Neutrophil (primary cell): ENCODE data around the gene APOL3.
A peak's percentile ranks its signal among the peaks of the same experiment; 100 is the strongest.

Experiments
- H3K27ac ChIP-seq: fragments of 200-600 bp; sonication (generic); 2 replicates; pipeline ENCODE4 v1.5.1; 2016; ENCODE audit warnings: mild to moderate bottlenecking, moderate library complexity
- H3K27me3 ChIP-seq: fragments of 200-600 bp; sonication (generic); 2 replicates; pipeline ENCODE4 v1.6.0; 2016; ENCODE audit warnings: mild to moderate bottlenecking
- H3K36me3 ChIP-seq: fragments of 200-600 bp; sonication (generic); 2 replicates; pipeline ENCODE4 v1.5.1; 2017
- H3K4me1 ChIP-seq, 2 experiments: fragments of 200-600 bp in 1 of 2; sonication (generic) in 1 of 2; 1 replicate in 1 of 2; 2 replicates in 1 of 2; pipeline versions ENCODE4 v1.5.1 to v1.6.1; 2013 to 2016; ENCODE audit warnings: low read depth in 1 of 2, low read length in 1 of 2, mild to moderate bottlenecking in 1 of 2, moderate library complexity in 1 of 2; ENCODE audit not compliant: control insufficient read depth in 1 of 2, insufficient read depth in 1 of 2
- H3K4me3 ChIP-seq, 2 experiments: fragments of 200-600 bp in 1 of 2; sonication (generic) in 1 of 2; 1 replicate in 1 of 2; 2 replicates in 1 of 2; pipeline ENCODE4 v1.5.1; 2013 to 2016; ENCODE audit warnings: low read depth in 1 of 2, low read length in 1 of 2, mild to moderate bottlenecking in 1 of 2, moderate library complexity in 1 of 2
- H3K9me3 ChIP-seq: fragments of 200-600 bp; sonication (generic); 2 replicates; pipeline ENCODE4 v1.5.1; 2016
- TF ChIP-seq, protein P1 (sequence below): fragments of 200-600 bp; sonication (generic); IDR thresholded peaks from 2 replicates; pipeline ENCODE4 v1.5.1; 2016; ENCODE audit warnings: antibody characterized with exemption

Gene APOL3

DNA sequence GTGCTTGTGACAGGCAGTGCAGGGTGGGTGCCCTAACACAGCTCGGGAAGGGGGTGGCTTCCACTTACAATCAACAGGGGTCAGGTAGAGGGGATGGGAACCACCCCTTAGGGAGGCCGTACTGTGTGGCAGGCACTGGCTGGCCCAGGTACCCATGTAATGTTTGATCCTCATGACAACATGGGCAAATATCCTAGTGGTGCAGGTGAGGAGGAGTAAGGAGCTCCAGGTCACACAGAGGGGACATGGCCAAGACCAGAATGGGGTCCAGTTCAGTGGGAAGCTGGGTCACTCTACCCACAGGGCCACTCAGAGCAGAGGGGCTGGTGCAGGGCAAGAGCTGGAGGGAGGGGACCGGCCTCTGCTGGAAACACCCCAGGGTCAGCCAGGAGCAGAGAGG, 38.0 kb upstream of the APOL3 start:
- peaks cover 43% of the 10 kb centered on the region for H3K27me3 ChIP-seq
- no peaks in the 10 kb centered on the region for H3K36me3 ChIP-seq
- H3K4me1 ChIP-seq = no peaks in the 10 kb centered on the region
- H3K4me3 ChIP-seq = no peak overlapping the region
- H3K27ac ChIP-seq = no peak overlapping the region
- no peaks in the 10 kb centered on the region for H3K9me3 ChIP-seq
- TF ChIP-seq, protein P1, sequence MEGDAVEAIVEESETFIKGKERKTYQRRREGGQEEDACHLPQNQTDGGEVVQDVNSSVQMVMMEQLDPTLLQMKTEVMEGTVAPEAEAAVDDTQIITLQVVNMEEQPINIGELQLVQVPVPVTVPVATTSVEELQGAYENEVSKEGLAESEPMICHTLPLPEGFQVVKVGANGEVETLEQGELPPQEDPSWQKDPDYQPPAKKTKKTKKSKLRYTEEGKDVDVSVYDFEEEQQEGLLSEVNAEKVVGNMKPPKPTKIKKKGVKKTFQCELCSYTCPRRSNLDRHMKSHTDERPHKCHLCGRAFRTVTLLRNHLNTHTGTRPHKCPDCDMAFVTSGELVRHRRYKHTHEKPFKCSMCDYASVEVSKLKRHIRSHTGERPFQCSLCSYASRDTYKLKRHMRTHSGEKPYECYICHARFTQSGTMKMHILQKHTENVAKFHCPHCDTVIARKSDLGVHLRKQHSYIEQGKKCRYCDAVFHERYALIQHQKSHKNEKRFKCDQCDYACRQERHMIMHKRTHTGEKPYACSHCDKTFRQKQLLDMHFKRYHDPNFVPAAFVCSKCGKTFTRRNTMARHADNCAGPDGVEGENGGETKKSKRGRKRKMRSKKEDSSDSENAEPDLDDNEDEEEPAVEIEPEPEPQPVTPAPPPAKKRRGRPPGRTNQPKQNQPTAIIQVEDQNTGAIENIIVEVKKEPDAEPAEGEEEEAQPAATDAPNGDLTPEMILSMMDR = no peak

DNA sequence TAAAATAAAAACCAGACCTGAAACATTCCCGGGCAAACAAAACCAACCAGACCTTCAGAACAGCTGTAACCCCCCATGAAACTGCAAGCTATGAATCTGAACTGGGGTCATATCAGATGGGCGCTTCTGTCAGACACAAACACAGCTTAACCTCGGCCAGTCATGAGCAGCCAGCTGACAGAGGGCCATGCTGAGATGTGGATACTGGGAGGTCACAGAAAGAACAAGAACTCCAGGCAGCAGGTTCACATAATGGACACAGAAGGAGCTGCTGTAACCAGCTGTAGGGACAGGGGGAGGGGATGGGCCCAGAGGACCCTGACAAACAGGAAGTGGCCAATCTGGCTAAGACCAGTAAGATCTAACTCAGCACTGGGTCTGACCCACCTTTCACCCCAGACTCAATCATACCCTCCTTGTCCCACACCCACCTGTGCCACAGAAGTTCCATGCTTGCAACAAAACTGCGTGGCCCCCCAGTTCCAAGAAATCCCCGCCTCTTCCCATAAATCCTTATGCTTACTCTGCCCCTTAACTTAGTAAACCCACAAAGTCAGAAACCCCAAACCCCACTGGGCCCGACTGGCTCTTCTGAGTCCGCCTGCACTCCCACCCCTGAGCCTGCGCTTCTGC, 37.1 kb upstream of the APOL3 start:
- Histone ChIP-seq H3K36me3 (no peaks in the 10 kb centered on the region), H3K4me1 (no peaks in the 10 kb centered on the region), H3K27me3 (peaks cover 37% of the 10 kb centered on the region), H3K9me3 (no peaks in the 10 kb centered on the region), H3K4me3 (no peak overlapping the region), H3K27ac (no peak overlapping the region)
- TF ChIP-seq, protein P1 = no peak

DNA sequence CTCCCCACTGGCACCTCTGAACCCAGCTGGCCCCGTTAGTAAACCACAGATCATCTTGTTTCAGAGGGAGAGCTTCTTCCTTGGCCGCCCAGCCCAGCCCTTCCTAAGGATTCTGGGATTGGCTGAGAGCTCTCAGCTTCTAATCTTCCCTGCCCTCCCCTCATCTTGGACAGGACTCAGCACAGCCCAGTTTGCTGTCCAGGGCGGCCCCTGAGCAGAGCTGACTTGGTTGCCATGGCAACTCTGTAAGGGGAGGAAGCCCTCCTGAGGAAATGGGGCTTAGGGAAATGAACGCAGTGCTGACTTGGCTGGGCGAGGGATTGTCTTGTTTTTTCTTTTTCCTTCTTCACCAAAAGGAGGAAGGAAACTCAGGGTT, 36.5 kb upstream of the APOL3 start:
- no peaks in the 10 kb centered on the region for H3K36me3 ChIP-seq
- TF ChIP-seq, protein P1 = no peak
- no peaks in the 10 kb centered on the region for H3K9me3 ChIP-seq
- H3K4me3 ChIP-seq = no peak overlapping the region
- peaks cover 34% of the 10 kb centered on the region for H3K27me3 ChIP-seq
- H3K4me1 ChIP-seq = no peaks in the 10 kb centered on the region
- H3K27ac ChIP-seq = no peak overlapping the region

DNA sequence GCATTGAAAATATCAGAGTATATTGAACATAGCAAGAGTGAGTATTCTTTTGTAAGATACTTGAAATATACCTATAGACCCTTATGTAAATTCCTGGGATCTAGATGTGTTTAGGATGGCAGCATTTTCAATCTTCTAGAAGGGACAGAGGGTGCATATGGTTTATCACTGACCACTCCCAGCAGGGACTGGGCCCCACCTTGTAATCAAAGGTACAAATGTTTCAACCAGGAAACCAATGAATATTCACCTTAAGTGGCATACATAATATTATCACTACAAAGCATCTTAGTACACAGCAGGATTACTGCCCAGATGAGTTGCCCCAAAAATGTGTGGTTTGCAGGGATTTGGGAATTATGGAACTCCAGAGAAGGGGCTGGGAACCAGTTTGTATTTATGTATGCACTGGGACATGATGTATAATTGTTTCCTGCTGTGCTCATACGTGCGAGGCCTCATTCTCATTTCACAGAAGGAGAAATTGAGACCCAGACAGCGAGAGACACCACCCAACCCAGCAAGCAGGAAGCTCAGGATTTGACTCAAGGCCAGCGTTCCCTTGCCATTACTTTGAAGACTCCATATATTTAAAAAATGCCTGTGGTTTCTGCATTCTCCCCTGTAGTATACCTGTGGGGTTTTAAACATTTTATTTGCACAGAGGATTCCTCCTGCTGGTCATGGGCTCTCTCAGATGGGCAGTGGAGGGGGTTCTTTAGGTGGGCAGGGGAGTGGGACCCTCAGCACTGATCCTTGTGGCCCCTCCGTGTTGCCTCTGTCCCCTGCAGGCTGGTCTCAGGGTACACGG, 35.9 kb upstream of the APOL3 start:
- H3K36me3 ChIP-seq = no peaks in the 10 kb centered on the region
- no peak overlapping the region for H3K4me3 ChIP-seq
- H3K27ac ChIP-seq = no peak overlapping the region
- no peaks in the 10 kb centered on the region for H3K4me1 ChIP-seq
- no peaks in the 10 kb centered on the region for H3K9me3 ChIP-seq
- TF ChIP-seq, protein P1 = no peak
- H3K27me3 ChIP-seq = peaks cover 30% of the 10 kb centered on the region

DNA sequence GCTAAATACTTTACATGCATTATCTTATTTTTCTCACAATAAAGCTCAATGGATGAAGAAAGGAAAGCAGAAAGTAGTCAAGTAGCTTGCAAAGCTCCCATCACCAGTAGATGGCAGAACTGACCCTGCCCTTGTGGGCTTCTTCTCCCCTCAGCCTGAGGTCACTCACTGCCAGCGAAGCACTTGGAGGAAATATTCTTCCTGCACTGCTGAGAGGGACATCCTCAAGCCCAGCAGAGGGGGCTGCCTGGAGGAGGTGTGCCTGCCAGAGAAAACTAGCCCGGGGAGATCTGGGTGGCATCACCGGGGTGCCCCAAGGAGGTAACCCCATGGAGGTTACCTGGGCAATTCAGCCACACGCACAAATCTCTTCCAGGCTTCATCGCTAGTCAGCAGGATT, 34.4 kb upstream of the APOL3 start:
- peaks cover 30% of the 10 kb centered on the region for H3K27me3 ChIP-seq
- H3K36me3 ChIP-seq = no peaks in the 10 kb centered on the region
- H3K9me3 ChIP-seq = no peaks in the 10 kb centered on the region
- no peak overlapping the region for H3K4me3 ChIP-seq
- no peak overlapping the region for H3K27ac ChIP-seq
- H3K4me1 ChIP-seq = no peaks in the 10 kb centered on the region
- TF ChIP-seq, protein P1 = peak; percentile 62
